OCI-LY7 (cell line): ENCODE data around the gene VWDE. TPM values are rescaled to one million over a fixed set of nuclear protein-coding genes. Genes with fewer than 3 reads are reported as not detected.

Experiments
- BruUV-seq: library from RNA; stranded (reverse); fragments of 400-500 nt; replicated peaks from 2 replicates; lab custom pipeline; 2021; lab: Mats Ljungman, UMichigan
- CTCF ChIA-PET: fragments of 300-600 bp; sonication (Branson Sonifier 250); formaldehyde crosslinking; loops from one replicate; lab custom pipeline; 2022; ENCODE audit warnings: antibody characterized with exemption; ENCODE audit not compliant: unreplicated experiment; lab: Charles Lee
- POLR2A ChIA-PET: fragments of 300-600 bp; sonication (Branson Sonifier 250); formaldehyde crosslinking; loops from one replicate; lab custom pipeline; 2022; ENCODE audit warnings: antibody characterized with exemption; lab: Charles Lee
- DNase-seq: peaks from one replicate; pipeline ENCODE4 v3.0.0-alpha.2; 2015; ENCODE audit warnings: low spot score
- H2AFZ ChIP-seq: fragments of 200-600 bp; sonication (generic), shearing (Covaris generic); 2 replicates; pipeline ENCODE4 v1.6.1; 2014; ENCODE audit warnings: mild to moderate bottlenecking, antibody characterized with exemption, low read length, moderate library complexity
- H3K27ac ChIP-seq: fragments of 200-600 bp; sonication (generic); 2 replicates; pipeline ENCODE4 v1.5.1; 2014; ENCODE audit warnings: mixed run types, low read depth, mild to moderate bottlenecking, moderate library complexity, low read length, inconsistent platforms; ENCODE audit not compliant: poor library complexity, severe bottlenecking
- H3K36me3 ChIP-seq: fragments of 200-600 bp; sonication (generic); 2 replicates; pipeline ENCODE4 v1.6.1; 2014; ENCODE audit warnings: mild to moderate bottlenecking, antibody characterized with exemption, low read length, moderate library complexity, mixed read lengths; ENCODE audit not compliant: insufficient read depth
- H3K4me1 ChIP-seq: fragments of 200-600 bp; sonication (generic); 2 replicates; pipeline ENCODE4 v1.5.1; 2014; ENCODE audit warnings: mild to moderate bottlenecking, low read length; ENCODE audit not compliant: insufficient read depth, poor library complexity, severe bottlenecking
- H3K4me2 ChIP-seq: fragments of 200-600 bp; sonication (generic); 2 replicates; pipeline ENCODE4 v1.6.1; 2014; ENCODE audit warnings: mild to moderate bottlenecking, low read length
- H3K4me3 ChIP-seq: fragments of 200-600 bp; sonication (generic); 2 replicates; pipeline ENCODE4 v1.5.1; 2014; ENCODE audit warnings: mild to moderate bottlenecking, low read depth, low read length; ENCODE audit not compliant: poor library complexity, severe bottlenecking
- H3K79me2 ChIP-seq: fragments of 200-600 bp; sonication (generic); 2 replicates; pipeline ENCODE4 v1.6.1; 2016; ENCODE audit warnings: low read depth, mild to moderate bottlenecking, low read length, moderate library complexity, mixed read lengths; ENCODE audit not compliant: insufficient read depth
- H3K9me2 ChIP-seq: fragments of 200-600 bp; sonication (generic); 2 replicates; pipeline ENCODE4 v1.6.1; 2016; ENCODE audit warnings: mild to moderate bottlenecking, low read length, mixed read lengths; ENCODE audit not compliant: insufficient read depth
- H3K9me3 ChIP-seq: fragments of 200-600 bp; sonication (generic); 2 replicates; pipeline ENCODE4 v1.6.1; 2014; ENCODE audit warnings: mild to moderate bottlenecking, mixed run types, low read length, mixed read lengths
- H4K20me1 ChIP-seq: fragments of 200-600 bp; sonication (generic); 2 replicates; pipeline ENCODE4 v1.6.1; 2014; ENCODE audit warnings: mild to moderate bottlenecking, antibody characterized with exemption, low read length, moderate library complexity, mixed read lengths; ENCODE audit not compliant: insufficient read depth
- EZH2phosphoT487 ChIP-seq: fragments of 200-600 bp; sonication (generic); IDR thresholded peaks from 2 replicates; pipeline ENCODE4 v1.6.1; 2018; ENCODE audit warnings: low read depth, borderline replicate concordance, mild to moderate bottlenecking, mixed run types, antibody characterized with exemption, low read length, moderate library complexity, mixed read lengths
- intact Hi-C: fragments of 100-400 bp; cut with micrococcal nuclease; formaldehyde crosslinking; loops from one replicate; pipeline ENCODE4 v1.10.0; 2022; ENCODE audit not compliant: unreplicated experiment
- total RNA-seq, 2 experiments: library from RNA; depleted of rRNA in 1 of 2; stranded (reverse); fragments of >200 nt in 1 of 2; shearing (Covaris generic) in 1 of 2; gene quantifications; 2 replicates each; pipeline ENCODE4 v1.2.3, GENCODE V29; 2014 to 2022
- TF ChIP-seq, protein P1 (sequence below): fragments of 200-600 bp; sonication (generic); conservative IDR thresholded peaks from 2 replicates; pipeline ENCODE4 v1.5.1; 2014; ENCODE audit warnings: mild to moderate bottlenecking, antibody characterized with exemption, low read length, moderate library complexity, mixed read lengths

The VWDE gene
- total RNA-seq, 2 experiments from 2014 or later: not detected

DNA sequence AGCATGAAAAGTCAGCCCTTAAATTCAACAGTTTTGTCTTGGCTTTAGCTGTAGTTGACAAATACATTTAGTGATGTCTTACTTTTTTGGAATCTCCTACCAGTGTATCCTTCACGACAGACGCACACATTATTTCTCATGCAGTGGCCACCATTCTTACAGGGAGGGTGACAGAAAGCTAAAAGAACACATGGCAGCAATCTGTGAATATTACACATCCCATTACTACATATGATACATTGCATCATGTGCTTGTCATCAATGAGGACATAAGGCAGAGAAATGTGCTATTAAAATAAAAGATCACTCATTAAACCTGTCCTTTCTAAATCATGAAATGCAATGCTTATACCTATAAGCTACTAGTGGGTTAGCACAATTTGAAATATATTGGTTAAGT, 66.6 kb downstream of the VWDE start:
- ChIA-PET CTCF (no interaction called here), POLR2A (interaction anchor here (0.6 to 1.2 kb wide), 2 partner anchors 13 to 757 kb away, joined by 3 read pairs; no protein-coding TSS in a partner anchor)
- Histone ChIP-seq H3K36me3 (no peaks in the 10 kb centered on the region), H3K4me2 (no peak overlapping the region), H3K9me3 (no peaks in the 10 kb centered on the region), H3K4me1 (no peaks in the 10 kb centered on the region), H3K27ac (no peak overlapping the region), H3K9me2 (no peaks in the 10 kb centered on the region), H4K20me1 (no peaks in the 10 kb centered on the region), H3K79me2 (no peaks in the 10 kb centered on the region), H3K4me3 (no peak overlapping the region), H2AFZ (no peak overlapping the region)
- DNase-seq: no peak
- no TSS peak for BruUV-seq
- no peak for TF ChIP-seq EZH2phosphoT487
- TF ChIP-seq, protein P1, sequence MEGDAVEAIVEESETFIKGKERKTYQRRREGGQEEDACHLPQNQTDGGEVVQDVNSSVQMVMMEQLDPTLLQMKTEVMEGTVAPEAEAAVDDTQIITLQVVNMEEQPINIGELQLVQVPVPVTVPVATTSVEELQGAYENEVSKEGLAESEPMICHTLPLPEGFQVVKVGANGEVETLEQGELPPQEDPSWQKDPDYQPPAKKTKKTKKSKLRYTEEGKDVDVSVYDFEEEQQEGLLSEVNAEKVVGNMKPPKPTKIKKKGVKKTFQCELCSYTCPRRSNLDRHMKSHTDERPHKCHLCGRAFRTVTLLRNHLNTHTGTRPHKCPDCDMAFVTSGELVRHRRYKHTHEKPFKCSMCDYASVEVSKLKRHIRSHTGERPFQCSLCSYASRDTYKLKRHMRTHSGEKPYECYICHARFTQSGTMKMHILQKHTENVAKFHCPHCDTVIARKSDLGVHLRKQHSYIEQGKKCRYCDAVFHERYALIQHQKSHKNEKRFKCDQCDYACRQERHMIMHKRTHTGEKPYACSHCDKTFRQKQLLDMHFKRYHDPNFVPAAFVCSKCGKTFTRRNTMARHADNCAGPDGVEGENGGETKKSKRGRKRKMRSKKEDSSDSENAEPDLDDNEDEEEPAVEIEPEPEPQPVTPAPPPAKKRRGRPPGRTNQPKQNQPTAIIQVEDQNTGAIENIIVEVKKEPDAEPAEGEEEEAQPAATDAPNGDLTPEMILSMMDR: no peak
- intact Hi-C loops: no loop called here

- intact Hi-C loops: no loop called here
- POLR2A ChIA-PET: interaction anchor here (0.6 kb wide), 1 partner anchor 175 kb away, joined by 4 read pairs; a partner anchor contains a TSS
- H3K9me3 ChIP-seq: no peaks in the 10 kb centered on the region
- CTCF ChIA-PET: no interaction called here
- DNase-seq: no peak
- no peaks in the 10 kb centered on the region for H3K9me2 ChIP-seq
- no TSS peak for BruUV-seq
- no peak overlapping the region for H3K4me2 ChIP-seq
- H3K79me2 ChIP-seq: no peaks in the 10 kb centered on the region
- no peak for TF ChIP-seq EZH2phosphoT487
- TF ChIP-seq, protein P1: no peak
- H3K36me3 ChIP-seq: no peaks in the 10 kb centered on the region
- H3K4me3 ChIP-seq: no peak overlapping the region
- H3K27ac ChIP-seq: no peak overlapping the region
- no peak overlapping the region for H2AFZ ChIP-seq
- no peaks in the 10 kb centered on the region for H4K20me1 ChIP-seq
- no peaks in the 10 kb centered on the region for H3K4me1 ChIP-seq
Observed at GRCh38 chr7:12328888-12329770, 74.5 kb downstream of the VWDE start.

- CTCF ChIA-PET: no interaction called here
Observed at GRCh38 chr7:12327922-12328321, 75.7 kb downstream of the VWDE start.

More at GRCh38 chr7:12327922-12328321, 75.7 kb downstream of the VWDE start:
- H3K36me3 ChIP-seq: no peaks in the 10 kb centered on the region
- no peak overlapping the region for H3K27ac ChIP-seq
- no peaks in the 10 kb centered on the region for H4K20me1 ChIP-seq
- no peaks in the 10 kb centered on the region for H3K9me2 ChIP-seq
- no peaks in the 10 kb centered on the region for H3K4me1 ChIP-seq
- H2AFZ ChIP-seq: no peak overlapping the region
- no peak overlapping the region for H3K4me2 ChIP-seq
- TF ChIP-seq, protein P1: no peak
- no peak for TF ChIP-seq EZH2phosphoT487
- H3K9me3 ChIP-seq: no peaks in the 10 kb centered on the region
- no peak for DNase-seq
- POLR2A ChIA-PET: no interaction called here
- BruUV-seq: no TSS peak
- H3K79me2 ChIP-seq: no peaks in the 10 kb centered on the region
- intact Hi-C loops: no loop called here
- H3K4me3 ChIP-seq: no peak overlapping the region
